Vagina (tissue), 2 donors: ENCODE measurements around the gene VENTX.

Experiments
- POLR2A ChIP-seq, 2 donors: fragments of 450-650 bp; IDR thresholded peaks; one replicate each; pipeline ENCODE4 v1.6.1; 2017; ENCODE audit warnings: antibody characterized with exemption in 2 of 2, mild to moderate bottlenecking in 2 of 2, moderate library complexity in 2 of 2
- POLR2AphosphoS5 ChIP-seq, 2 donors: sonication (generic); formaldehyde crosslinking; IDR thresholded peaks; one replicate each; pipeline ENCODE4 v1.9.0; 2017; ENCODE audit warnings: antibody characterized with exemption in 2 of 2, mild to moderate bottlenecking in 2 of 2, low read depth in 1 of 2; ENCODE audit not compliant: insufficient read depth in 1 of 2
- TF ChIP-seq, protein P1 (sequence below), 3 experiments: fragments of 450-650 bp in 2 of 3; fragments of 200-600 bp in 1 of 3; sonication (generic) in 1 of 3; IDR thresholded peaks; one replicate each; pipeline ENCODE4 v1.5.1; 2017 to 2019; ENCODE audit warnings: antibody characterized with exemption in 3 of 3, mild to moderate bottlenecking in 2 of 3, moderate library complexity in 2 of 3

DNA sequence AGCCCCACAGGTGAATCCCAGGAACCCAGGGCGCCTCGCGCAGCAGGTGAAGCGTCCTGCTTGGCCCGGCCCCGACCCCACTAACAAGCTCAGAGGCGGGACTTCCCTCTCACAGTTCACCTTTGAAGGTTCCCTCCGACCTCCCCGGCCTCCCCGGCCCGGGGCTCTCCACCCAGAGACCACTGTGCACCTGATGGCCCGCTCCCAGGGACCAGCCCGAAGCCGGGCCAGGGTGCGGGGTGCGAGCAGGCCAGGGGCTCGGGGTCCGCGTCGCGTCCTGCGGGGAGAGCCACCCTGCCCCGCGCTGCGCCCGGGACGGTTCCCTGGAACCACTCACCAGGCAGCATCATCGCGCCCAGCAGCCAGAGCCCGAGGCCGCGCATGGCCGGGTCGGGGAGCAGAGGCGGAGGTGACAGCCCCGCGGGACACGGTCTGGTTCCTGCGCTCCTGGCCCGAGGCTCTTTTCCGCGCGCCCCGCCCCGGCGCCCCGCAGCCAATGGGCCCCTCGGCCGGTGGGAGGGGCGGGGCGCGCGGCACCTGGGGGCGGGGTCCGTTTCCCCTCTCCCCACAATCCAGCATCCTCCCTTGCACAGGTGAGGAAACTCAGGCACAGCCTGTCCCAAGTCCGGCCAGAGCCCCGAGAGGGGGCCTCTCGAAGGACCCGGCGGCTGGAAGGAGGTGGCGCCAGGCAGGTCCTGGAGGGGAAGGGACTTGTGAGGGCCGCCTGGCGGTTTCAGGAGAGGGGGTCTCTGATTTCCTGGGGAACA lies 39.0 kb downstream of the VENTX start, which contains the start of gene ADAM8:
- TF ChIP-seq, protein P1, sequence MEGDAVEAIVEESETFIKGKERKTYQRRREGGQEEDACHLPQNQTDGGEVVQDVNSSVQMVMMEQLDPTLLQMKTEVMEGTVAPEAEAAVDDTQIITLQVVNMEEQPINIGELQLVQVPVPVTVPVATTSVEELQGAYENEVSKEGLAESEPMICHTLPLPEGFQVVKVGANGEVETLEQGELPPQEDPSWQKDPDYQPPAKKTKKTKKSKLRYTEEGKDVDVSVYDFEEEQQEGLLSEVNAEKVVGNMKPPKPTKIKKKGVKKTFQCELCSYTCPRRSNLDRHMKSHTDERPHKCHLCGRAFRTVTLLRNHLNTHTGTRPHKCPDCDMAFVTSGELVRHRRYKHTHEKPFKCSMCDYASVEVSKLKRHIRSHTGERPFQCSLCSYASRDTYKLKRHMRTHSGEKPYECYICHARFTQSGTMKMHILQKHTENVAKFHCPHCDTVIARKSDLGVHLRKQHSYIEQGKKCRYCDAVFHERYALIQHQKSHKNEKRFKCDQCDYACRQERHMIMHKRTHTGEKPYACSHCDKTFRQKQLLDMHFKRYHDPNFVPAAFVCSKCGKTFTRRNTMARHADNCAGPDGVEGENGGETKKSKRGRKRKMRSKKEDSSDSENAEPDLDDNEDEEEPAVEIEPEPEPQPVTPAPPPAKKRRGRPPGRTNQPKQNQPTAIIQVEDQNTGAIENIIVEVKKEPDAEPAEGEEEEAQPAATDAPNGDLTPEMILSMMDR (IDR thresholded peaks at IDR 0.05) = no peak
- TF ChIP-seq POLR2A (IDR thresholded peaks at IDR 0.05) (no peak), POLR2AphosphoS5 (IDR thresholded peaks at IDR 0.05; ENCODE audit: insufficient read depth in 1 of 2, low read depth in 1 of 2) (no peak)
